Erythroblast (primary cell): ENCODE data around the gene UBTF.

Experiments used
- GATA1 ChIP-seq: IDR thresholded peaks from 2 replicates; pipeline ENCODE4 v1.6.1; 2011; ENCODE audit warnings: low read depth, mild to moderate bottlenecking, control low read depth, low read length, moderate library complexity
- POLR2A ChIP-seq: IDR thresholded peaks from 2 replicates; pipeline ENCODE4 v1.6.1; 2011; ENCODE audit warnings: mild to moderate bottlenecking, low read length

- no peak for TF ChIP-seq POLR2A
- no peak for TF ChIP-seq GATA1
Measured at GRCh38 chr17:44249501-44250246, 30.2 kb upstream of the UBTF start.
